Heart left ventricle (tissue), 13 donors: ENCODE results near the gene PDE3A.

ENCODE experiments used
- POLR2A ChIP-seq, 2 donors: fragments of 450-650 bp; IDR thresholded peaks; one replicate each; pipeline ENCODE4 v1.6.1; 2017; ENCODE audit warnings: antibody characterized with exemption in 2 of 2, mild to moderate bottlenecking in 2 of 2, moderate library complexity in 2 of 2
- TF ChIP-seq, protein P1 (sequence below), 12 donors: fragments of 200-600 bp; sonication (generic) in 4 of 12; IDR thresholded peaks; one replicate each; pipeline versions ENCODE4 v1.5.0 to v1.8.0; 2018 to 2022; ENCODE audit warnings: antibody characterized with exemption in 12 of 12, mild to moderate bottlenecking in 5 of 12
- donor health status: ischemic (EF 13 %, LVEDD 7.1; RV severe dilation, severe dysfunction).
- donor health status: DM: no; HTN: yes; CAD: no.
- donor health status: DM: no; HTN: no; CAD: no.
- donor health status: ischemic (EF 25% LVEDD 6.9; RV normal size, moderate dysfunction).
- donor health status: ischemic (EF 25% LVEDD 5.7; RV mildly dilated, moderate dysfunction).
- donor health status: ischemic (EF 35%, LVEDD 5.7; RV mildly dilated, moderate dysfunction).
- donor health status: nonischemic (EF 11% LVEDD 7.7; RV severe dilation, severe dysfunction).
- donor health status: DM: yes; HTN: yes; CAD: no.
- donor health status: PGD.
- donor health status: ischemic (EF 29% LVEDD 5.4; RV normal size, mild dysfunction).
- donor health status: nonischemic (EF 23%, LVEDD 6.1; RV moderate dilation, normal function).

- TF ChIP-seq, protein P1, sequence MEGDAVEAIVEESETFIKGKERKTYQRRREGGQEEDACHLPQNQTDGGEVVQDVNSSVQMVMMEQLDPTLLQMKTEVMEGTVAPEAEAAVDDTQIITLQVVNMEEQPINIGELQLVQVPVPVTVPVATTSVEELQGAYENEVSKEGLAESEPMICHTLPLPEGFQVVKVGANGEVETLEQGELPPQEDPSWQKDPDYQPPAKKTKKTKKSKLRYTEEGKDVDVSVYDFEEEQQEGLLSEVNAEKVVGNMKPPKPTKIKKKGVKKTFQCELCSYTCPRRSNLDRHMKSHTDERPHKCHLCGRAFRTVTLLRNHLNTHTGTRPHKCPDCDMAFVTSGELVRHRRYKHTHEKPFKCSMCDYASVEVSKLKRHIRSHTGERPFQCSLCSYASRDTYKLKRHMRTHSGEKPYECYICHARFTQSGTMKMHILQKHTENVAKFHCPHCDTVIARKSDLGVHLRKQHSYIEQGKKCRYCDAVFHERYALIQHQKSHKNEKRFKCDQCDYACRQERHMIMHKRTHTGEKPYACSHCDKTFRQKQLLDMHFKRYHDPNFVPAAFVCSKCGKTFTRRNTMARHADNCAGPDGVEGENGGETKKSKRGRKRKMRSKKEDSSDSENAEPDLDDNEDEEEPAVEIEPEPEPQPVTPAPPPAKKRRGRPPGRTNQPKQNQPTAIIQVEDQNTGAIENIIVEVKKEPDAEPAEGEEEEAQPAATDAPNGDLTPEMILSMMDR (IDR thresholded peaks at IDR 0.05), result peak; percentile 11 to 65 (median 46)
- TF ChIP-seq POLR2A (IDR thresholded peaks at IDR 0.05), result no peak
These were observed 233.4 kb downstream of the PDE3A start for GRCh38 chr12:20601668-20602280.
